ENCODE results near the gene CTNNA3.

GRCh38 chr10:66842371-66842770, 853.6 kb downstream of the CTNNA3 start:
- TF ChIP-seq CTCF (IDR thresholded peaks at IDR 0.05; ENCODE audit: low read depth, low read length, poor library complexity, severe bottlenecking) (no peak), EZH2phosphoT487 (IDR thresholded peaks at IDR 0.05; ENCODE audit: borderline replicate concordance, low read length) (no peak)

All from DOHH2 (cell line).